Endothelial cell of umbilical vein (primary cell): Measurements from ENCODE around the gene EEFSEC.

ENCODE experiments used
- EZH2 ChIP-seq: IDR thresholded peaks from 2 replicates; pipeline ENCODE4 v1.6.1; 2012; ENCODE audit warnings: borderline replicate concordance, low read depth, mild to moderate bottlenecking, moderate library complexity, low read length, inconsistent platforms; ENCODE audit not compliant: severe bottlenecking
- POLR2A ChIP-seq: IDR thresholded peaks from 2 replicates; pipeline ENCODE4 v1.6.1; 2012; ENCODE audit warnings: low read depth, mild to moderate bottlenecking, control low read depth, low read length
- POLR2AphosphoS5 ChIP-seq: IDR thresholded peaks from 2 replicates; pipeline ENCODE4 v1.6.1; 2012; ENCODE audit warnings: low read depth, mild to moderate bottlenecking, control low read depth, low read length, moderate library complexity; ENCODE audit not compliant: insufficient read depth
- TF ChIP-seq, protein P1 (sequence below), 2 donors: IDR thresholded peaks; 1 replicate in 1 of 2; 2 replicates in 1 of 2; pipeline ENCODE4 v1.5.1; 2011; ENCODE audit warnings: low read length in 2 of 2, mild to moderate bottlenecking in 2 of 2, moderate library complexity in 2 of 2, control low read depth in 1 of 2, inconsistent platforms in 1 of 2, low read depth in 1 of 2; ENCODE audit not compliant: insufficient read depth in 1 of 2; ENCODE audit errors: extremely low read depth in 1 of 2
- TF ChIP-seq, protein P2 (sequence below): IDR thresholded peaks from 2 replicates; pipeline ENCODE4 v1.6.1; 2011; ENCODE audit not compliant: insufficient read depth, insufficient read length

DNA sequence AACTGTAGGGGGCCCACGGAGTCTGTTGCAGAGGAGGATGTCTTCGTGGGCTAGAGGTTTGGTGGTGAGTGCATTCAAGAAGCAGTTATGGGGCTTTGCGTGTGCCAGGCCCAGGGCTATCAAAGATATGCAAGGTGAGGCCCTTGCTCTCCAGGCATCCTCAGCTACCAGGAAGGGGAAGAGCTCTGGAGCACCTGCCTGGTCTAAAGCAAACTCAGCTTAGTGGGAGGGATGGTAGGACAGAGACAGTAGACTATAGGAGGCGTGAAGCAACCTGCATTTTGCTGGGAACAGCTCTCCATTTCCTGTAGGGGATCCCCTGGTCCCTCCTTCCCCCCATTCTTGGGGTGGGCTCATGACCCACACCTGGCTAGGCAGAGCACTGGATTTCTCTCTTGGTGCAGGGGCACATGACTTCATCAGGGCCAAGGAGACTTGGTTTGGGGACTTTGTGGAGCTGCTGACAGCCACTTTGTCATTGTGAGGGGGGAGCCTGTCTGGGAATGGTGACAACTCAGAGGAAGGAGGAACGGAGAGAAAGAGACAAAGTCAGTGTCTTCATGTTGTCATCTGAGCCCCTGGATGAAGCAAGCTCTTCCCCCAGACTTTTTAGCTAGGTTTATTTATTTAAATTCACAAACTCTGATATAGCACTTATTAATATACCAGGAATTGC lies 8.6 kb upstream of the EEFSEC start:
- TF ChIP-seq, protein P1, sequence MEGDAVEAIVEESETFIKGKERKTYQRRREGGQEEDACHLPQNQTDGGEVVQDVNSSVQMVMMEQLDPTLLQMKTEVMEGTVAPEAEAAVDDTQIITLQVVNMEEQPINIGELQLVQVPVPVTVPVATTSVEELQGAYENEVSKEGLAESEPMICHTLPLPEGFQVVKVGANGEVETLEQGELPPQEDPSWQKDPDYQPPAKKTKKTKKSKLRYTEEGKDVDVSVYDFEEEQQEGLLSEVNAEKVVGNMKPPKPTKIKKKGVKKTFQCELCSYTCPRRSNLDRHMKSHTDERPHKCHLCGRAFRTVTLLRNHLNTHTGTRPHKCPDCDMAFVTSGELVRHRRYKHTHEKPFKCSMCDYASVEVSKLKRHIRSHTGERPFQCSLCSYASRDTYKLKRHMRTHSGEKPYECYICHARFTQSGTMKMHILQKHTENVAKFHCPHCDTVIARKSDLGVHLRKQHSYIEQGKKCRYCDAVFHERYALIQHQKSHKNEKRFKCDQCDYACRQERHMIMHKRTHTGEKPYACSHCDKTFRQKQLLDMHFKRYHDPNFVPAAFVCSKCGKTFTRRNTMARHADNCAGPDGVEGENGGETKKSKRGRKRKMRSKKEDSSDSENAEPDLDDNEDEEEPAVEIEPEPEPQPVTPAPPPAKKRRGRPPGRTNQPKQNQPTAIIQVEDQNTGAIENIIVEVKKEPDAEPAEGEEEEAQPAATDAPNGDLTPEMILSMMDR (IDR thresholded peaks at IDR 0.05; ENCODE audit: extremely low read depth in 1 of 2, insufficient read depth in 1 of 2, low read depth in 1 of 2, low read length in 2 of 2), result no peak
- no peak for TF ChIP-seq POLR2A
- TF ChIP-seq POLR2AphosphoS5, result no peak
- TF ChIP-seq, protein P2, sequence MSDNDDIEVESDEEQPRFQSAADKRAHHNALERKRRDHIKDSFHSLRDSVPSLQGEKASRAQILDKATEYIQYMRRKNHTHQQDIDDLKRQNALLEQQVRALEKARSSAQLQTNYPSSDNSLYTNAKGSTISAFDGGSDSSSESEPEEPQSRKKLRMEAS, result no peak
- no peak for TF ChIP-seq EZH2
